ENCODE data around the gene MCAT.
"Not testable (repeated sequence)": the region's sequence is repeated elsewhere in the genome, so short reads cannot be mapped to it uniquely, and the experiment has no call there.

The MCAT gene

DNA sequence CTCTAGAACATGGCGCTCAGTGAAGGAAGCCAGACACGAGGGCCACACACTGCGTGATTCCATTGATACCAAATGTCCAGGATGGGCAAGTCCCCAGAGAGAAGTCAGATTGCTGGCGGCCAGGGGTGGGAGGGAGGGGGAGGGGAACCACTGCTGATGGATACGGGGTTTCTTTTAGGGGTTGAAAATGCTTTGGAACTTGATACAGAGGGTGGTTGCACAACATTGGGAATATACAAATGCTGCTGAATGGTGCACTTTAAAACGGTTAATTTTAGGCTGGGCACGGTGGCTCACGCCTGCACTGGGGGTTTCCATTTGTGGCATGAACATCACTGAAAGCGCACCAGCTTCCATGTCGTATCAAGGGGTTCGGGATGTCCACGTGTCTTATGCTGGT is 13.2 kb upstream of the MCAT start:
- in situ Hi-C loops (cut with HindIII; ENCODE audit: low sequenced_read_pairs), result no loop called here

DNA sequence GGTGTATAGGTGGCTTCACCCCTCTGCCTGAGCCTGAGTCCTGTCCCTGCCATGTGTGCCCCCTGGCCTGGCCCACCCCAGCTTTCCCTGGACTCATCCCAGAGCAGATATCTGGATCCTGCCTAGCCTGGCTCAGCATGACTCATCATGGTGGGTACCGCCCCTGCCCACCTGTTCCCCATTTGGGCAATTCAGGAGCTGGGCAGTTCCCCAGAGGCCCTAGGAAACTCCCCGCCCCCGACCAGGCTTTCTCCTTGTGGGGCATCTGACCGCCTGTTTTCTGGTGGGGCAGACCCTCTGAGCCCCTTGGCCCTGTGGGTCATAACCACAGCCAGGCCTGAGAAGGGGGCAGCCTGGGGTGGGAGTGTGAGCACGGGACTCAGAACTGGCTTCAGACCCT is 12.6 kb upstream of the MCAT start:
- in situ Hi-C loops (cut with HindIII; ENCODE audit: low sequenced_read_pairs), result no loop called here

DNA sequence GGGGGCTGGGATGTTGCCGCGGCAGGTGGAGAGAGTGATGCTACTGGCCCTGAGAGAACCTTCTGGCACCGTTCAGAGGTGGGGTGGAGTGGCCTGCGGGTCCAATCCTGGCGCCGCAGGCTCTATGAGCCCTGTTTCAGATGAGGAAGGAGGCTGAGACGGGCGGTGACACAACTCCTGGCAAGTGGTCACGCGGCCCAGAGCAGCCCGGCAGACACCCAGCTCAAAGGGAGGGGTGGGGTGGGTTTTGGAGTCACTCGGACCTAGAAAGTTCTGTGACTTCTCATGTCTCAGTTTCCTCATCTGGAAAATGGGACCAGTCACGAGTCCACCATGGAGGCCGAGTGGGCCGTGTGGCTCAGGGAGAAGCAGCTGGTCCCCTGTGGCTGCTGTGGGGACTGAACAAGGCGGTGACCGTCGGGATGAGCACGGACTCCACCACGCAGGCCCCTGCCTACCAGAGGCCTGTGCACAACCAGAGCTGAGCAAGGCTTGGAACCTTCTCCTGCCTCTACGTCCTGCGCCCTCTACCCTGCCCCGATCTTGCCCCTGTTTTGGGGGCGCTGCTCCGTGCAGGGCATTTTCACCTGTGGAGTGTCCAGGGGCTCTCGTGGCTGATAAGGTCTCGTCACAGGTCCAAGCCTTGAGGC is 11.8 kb upstream of the MCAT start:
- in situ Hi-C loops (cut with HindIII; ENCODE audit: low sequenced_read_pairs), result no loop called here

DNA sequence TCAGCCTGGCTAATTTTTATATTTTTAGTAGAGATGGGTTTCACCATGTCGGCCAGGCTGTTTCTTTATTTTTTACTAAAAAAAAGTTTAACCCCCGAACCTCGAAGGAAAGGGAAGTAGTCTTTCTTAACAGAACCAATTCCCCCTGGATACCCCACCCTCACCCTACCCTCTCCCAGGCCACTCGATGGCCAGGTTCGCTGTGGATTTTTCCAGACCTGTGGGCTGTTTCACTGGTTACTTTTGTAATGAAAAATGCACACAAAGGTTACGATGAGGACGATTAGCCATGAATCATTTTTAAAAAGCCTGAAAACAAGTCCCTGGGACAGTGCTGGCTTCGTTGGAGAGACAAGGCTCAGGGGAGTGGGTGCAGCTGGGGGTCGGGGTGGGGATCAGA is 10.7 kb upstream of the MCAT start:
- in situ Hi-C loops (cut with HindIII; ENCODE audit: low sequenced_read_pairs), result no loop called here

DNA sequence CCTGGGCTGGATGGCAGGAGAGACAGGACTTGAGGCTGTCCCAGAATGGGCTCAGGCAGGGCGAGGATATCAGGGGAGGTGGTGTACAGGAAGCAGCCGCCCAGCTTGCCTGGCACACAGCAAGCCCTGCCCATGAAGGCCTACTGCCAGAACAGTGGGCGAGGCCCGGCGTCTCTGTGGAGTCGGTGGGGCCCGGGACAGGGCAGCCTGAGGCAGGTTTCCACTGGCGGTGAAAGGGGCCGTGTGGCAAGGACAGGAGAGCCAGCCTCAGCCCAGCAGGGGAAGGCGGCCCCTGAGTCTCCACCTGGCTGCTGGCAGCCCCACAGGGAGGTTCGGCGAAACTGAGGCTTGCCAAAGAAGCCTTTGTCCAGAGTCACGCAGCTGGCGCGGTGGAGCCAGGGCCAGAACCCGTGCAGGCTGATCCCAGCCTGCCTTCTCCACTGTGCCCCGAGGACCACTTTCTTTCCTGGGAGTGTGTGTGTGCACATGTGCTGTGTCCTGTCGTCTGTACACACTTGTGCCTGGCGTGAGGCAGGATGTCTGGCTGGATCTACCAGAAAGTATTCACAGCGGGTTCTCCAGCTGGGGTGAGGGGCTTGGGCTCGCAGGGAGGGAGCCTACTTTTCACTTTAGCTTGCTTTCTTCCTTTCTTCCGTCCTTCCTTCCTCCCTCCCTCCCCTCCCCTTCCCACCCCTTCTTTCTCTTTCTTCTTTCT is 9.3 kb upstream of the MCAT start:
- in situ Hi-C loops (cut with HindIII; ENCODE audit: low sequenced_read_pairs), result no loop called here

DNA sequence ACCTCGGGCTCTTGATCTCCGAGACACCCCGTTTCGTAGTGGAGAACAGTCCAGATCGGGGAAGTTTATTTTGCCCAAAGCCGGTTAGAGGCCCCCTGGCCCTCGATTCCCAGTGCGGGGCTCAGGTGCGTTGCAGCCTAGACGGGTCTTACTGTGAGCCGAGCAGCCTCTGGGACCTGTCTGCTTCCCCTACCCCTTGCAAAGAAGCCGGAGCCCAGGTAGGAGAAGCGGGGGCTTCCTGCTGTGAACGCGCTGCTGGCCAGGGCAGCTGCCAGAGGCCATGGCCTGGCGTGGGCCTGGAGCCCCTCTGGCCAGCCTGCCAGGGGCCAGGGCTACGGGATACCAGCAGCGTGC is 8.8 kb upstream of the MCAT start:
- in situ Hi-C loops (cut with HindIII; ENCODE audit: low sequenced_read_pairs), result no loop called here

DNA sequence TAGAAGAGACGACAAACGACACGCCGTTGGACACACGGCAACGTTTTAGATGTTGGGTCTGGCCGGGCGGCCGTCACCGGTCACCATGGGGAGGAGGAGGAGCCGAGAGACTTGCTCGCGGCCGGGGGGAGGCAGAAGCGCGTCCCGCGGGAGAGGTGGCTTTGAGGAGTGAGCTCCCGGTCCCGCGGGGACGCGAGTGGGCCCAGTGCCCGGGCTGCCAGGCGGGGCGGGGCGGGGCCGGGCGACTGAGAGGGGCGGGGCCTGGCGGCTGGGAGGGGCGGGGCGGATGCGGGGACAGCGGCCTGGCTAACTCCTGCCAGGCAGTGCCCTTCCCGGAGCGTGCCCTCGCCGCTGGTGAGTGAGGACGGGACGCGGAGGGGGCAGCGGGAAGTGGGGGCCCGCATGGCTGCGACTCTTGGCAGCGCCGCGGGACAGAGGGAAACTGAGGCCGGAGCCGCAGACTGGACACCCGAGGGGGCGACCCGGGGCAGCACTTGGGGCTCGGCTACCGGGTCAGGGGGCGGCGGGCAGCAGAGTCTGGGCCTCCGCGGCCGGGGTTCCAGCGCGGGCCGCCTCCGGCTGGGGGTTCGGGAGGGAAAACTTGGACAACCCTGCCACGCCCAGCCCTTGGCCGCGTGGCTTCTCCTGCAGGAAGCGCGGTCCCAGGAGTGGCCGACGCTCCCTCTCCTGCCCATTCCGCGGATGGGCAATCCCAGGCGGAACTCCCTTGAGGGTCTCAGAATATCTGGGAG is 8.2 kb upstream of the MCAT start, which contains the start of gene TSPO:
Gene TSPO, plus strand, starts transcription at position 309 of the 752 bp plus-strand sequence. CDS start 7,680 bp downstream, outside the sequence.
- in situ Hi-C loops (cut with HindIII; ENCODE audit: low sequenced_read_pairs), result no loop called here

DNA sequence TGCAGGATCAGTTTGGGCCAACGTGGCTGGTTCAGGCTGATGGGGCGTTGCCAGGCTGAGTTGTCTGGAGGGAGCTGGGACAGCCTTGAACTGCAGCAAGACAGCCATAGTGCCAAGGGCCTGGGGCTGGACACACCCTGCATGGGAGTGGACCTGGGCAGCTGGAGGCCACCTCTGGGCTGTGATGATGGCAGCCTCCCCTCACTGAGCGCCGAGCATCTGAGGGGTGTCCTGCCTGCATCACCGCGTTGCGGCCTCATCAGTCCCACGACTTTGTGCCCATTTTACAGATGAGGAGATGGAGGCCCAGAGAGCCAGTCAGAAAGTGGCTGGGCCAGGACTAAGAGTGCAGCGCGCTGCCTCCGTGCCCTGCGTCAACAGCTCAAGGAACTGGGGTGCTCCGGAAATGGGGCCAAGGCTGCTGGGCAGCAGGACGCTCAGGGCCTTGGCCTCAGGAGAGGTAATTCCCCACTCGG is 7.6 kb upstream of the MCAT start:
- in situ Hi-C loops (cut with HindIII; ENCODE audit: low sequenced_read_pairs), result no loop called here

DNA sequence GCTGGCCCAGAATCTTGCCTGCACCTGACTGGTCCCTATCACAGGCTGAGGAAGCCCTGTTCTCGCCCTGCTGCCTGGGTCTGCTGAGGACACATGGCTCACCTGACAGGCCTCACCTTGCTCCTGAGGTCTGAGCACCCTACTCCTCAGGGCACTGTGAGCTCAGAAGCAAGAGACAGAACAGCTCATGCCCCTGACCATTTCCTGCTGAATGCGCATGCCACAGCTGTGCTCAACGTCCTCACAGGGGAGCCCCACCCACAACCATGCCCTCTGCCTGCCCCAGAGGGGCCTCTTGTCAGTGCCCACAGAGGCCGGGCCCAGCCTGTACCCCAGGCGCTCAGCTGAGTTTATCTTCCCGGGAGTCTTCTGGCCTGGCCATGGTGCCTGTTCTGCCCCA is 5.4 kb upstream of the MCAT start:
- in situ Hi-C loops (cut with HindIII; ENCODE audit: low sequenced_read_pairs), result no loop called here

DNA sequence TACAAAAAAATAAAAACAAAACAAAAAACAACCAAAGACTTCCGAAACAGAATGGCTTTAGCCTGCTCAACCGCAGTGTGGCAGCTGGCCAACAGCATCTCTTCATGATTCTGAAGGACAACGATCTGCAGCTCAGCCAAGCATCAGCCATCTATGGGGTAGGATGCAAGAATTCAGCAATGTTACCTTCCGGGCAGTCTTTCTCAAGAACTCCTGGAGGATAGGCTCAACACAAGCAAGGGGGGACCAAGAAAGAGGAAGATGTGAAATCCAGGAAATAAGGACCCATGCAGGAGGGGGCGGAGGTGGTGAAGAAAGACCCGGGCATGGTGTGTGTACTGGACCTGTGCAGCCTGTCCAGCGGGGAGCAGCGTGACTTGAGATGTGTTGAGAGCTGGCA is 4.6 kb upstream of the MCAT start:
- in situ Hi-C loops (cut with HindIII; ENCODE audit: low sequenced_read_pairs), result no loop called here

DNA sequence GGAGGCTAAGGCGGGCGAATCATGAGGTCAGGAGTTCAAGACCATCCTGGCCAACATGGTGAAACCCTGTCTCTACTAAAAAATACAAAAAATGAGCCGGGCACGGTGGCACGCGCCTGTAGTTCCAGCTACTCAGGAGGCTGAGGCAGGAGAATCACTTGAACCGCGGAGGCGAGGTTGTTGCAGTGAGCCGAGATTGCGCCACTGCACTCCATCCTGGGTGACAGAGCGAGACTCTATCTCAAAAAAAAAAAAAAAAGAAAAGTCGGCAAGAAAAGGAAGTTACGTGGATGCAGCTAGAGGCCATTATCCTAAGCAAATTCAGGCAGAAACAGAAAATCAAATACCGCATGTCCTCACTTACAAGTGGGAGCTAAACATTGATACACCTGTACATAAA is 3.1 kb upstream of the MCAT start:
- in situ Hi-C loops (cut with HindIII; ENCODE audit: low sequenced_read_pairs), result not testable (repeated sequence)

DNA sequence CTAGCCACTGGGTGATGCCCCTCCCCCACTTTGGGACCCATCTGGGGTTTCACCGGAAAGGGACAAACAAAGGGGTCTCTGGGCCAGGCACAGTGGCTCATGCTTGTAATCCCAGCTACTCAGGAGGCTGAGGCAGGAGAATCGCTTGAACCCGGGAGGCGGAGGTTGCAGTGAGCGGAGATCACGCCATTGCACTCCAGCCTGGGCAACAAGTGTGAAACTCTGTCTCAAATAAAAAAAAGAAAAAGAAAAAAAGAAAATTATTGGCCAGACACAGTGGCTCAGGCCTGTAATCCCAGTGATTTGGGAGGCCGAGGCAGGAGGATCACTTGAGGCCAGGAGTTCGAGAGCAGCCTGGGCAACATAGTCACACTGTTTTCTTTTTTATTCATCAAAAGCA is 2.2 kb upstream of the MCAT start:
- in situ Hi-C loops (cut with HindIII; ENCODE audit: low sequenced_read_pairs), result not testable (repeated sequence)

DNA sequence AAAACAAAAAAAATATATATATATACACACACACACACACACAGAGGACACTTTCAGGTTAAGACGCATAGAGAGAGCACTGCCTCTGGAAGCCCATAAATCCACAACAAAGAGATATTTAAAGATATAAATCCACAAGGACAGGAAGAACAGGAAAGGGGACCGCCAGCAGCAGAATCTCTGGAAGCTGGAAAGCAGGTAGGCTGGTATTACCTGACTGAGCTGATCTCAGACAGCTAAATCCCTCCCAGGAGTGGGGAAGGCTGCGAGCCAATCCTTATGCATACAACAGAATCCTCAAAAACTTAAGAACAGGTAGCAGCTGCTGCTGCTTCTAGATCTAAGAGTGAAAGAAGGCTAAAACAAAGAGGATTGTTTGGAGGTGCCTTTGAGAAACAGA is 1.8 kb upstream of the MCAT start:
- in situ Hi-C loops (cut with HindIII; ENCODE audit: low sequenced_read_pairs), result no loop called here

DNA sequence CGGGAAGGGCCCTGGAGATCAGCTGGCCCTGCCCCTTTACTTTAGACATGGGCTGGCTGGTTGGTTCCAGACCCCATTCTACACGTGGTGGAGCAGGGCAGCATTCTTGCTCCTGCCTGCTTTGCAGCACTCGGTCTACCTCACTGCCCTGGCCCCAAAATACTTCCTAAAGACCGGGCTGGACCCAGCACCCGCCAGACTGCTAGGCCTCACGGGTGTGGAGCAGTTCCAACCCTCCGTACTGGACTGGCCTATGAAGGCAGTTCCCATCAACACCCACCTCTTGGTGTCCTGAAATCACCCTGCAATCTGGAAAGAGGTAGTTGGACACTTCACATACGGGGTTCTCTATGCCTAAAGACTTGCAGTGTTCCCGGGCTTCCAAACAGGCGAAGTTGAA is 6.4 kb downstream of the MCAT start:
- in situ Hi-C loops (cut with HindIII; ENCODE audit: low sequenced_read_pairs), result no loop called here

DNA sequence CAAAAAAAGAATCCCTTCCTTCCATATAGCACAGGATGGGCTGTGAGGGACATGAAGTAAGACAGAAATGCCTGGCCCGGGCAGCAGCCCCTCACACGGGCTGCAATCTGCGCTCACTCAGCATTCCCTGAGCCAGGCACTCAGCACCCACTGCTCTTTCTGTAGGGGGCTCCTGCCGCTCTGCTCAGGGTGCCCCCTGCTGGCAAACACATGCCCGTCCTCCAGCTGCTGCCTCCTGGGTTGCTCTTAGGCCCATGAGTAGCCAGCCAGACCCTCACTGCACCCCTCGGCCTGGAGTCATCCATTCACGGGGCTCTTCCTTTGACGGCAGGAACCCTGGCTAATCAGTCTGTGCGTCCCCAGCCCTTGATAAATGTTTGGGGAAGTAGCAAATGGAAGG is 6.9 kb downstream of the MCAT start:
- in situ Hi-C loops (cut with HindIII; ENCODE audit: low sequenced_read_pairs), result no loop called here

DNA sequence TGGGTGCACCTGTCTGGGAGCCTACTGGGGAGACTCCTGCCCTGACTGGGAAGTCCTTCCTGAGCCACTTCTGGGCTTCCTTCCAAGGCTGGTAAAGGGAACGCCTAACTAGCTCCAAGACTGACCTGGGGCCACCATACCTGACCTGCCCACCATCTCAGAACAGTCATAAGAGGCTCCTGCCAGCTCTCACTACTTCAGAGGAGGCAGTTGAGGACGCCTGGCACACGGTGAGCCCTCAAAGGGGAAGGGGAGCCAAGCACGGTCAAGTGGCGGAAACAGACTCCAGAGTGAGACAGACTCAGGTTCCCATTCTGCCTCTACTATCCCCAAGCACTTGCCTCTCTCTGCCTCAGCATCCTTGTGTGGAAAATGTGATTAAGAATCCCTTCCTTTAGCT is 7.6 kb downstream of the MCAT start:
- in situ Hi-C loops (cut with HindIII; ENCODE audit: low sequenced_read_pairs), result no loop called here

DNA sequence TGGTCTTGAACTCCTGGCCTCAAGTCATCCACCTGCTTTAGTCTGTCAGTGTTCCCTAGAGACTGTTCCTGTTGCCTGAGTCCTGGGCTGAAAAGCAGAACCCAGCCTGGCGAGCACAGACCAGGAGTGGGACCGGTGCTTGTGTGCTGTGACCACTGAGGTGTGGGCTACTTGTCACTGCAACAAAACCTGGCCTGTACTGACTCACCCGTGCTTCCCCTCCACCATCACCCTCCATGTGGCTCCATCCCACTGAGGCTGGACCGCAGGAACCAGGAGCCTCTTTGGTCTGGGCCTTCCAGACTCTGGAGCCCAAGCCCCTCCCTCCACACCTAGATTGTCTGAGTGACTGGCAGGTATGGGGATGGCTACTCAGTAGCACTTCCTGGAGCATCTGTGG is 8.6 kb downstream of the MCAT start:
- in situ Hi-C loops (cut with HindIII; ENCODE audit: low sequenced_read_pairs), result no loop called here

DNA sequence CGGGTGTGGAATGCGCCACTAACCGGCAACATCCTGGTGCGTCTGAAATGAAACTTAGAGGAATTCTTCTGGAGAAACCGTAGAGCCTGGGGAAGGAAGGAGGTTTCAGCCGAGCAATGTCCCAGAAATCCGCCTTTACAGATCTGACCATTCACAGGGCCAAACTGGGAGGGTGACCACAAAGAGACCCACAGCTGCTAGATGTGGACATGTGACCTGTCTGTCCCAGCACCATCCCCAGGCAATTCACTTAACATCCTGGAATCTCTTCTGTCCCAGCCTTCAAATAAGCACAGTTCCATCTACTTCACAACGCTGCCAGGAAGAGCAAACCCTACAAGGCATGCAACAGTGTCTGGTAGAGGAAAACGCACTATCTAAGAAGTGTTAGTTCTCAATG is 9.8 kb downstream of the MCAT start:
- in situ Hi-C loops (cut with HindIII; ENCODE audit: low sequenced_read_pairs), result no loop called here

DNA sequence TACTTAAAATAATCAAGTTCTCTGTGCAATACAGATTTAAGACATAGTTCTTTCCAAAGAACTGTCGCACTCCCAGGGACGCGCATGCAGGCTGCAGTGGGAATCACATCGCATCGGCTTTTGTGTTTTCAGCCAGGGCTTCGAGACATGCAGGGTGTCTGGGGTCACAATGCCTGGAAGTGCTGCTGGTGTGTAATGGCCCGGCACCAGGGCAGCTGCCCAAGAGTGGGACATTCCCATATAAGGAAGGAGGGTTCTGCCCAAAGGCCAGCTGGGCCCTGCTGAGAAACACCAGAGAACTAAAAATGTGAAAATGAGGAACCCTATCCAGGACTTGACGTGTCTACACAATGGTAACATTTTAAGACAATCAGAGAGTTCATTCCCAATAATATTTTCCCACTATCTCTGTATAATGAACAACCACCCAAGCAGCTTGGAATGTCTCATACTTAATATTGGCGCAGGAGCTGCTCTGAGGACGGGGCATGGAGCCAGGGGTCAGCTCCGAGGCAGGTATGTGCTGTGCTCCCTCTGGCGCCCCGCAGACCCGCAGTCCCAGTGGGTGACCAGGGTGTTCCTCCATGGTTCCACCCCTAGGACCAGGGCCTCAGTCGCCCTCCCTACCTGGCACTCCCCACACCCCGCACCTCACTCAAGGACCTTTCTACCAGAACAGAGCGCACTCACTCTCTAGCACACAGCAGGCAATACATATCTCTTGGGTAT is 11.3 kb downstream of the MCAT start:
- in situ Hi-C loops (cut with HindIII; ENCODE audit: low sequenced_read_pairs), result no loop called here

DNA sequence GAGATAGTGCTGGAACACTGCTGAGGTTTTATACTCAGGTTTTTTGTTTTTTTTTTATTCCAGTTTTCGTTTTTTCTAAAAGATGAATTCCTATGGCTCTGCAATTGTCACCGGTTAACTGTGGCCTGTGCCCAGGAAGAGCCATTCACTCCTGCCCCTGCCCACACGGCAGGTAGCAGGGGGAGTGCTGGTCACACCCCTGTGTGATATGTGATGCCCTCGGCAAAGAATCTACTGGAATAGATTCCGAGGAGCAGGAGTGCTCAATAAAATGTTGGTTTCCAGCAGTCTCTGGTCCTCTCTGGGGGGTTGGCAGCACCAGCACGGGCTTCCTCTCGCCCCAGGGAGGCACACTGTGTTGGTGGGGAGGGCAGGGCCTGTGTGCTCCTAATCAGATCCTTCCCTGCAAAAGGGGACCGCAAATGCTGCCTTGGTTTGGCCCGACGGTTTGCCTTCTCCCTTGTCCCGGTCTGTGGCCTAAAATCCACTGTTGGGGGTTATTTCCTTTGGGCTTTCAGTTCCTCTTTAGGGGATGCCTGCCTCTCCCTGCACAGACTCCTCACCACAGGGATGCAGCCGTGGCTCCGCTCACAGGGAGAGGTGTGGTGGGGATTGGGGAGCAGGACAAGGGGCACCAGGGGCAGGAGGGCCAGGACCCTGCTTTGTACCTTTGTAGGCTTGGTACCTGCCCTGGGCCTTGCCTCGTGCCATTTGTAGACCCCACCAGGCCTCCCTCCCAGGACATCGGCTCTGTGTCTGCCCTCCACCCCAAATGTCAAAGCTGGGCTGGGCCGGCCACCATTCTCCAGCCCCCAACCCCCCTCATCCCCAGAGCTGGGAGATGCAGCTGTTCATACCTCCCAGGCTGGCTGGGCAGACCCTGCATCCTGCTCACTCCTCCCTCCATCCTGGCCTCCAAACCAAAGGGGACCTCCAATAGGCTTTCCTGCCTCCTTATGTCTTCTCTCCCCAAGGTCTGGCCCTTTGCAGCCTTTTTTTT is 13.5 kb downstream of the MCAT start:
- in situ Hi-C loops (cut with HindIII; ENCODE audit: low sequenced_read_pairs), result no loop called here
